Left lung (tissue), 10 donors: Measurements from ENCODE around the gene PPP4R3A. TPM values are rescaled to one million over a fixed set of nuclear protein-coding genes. Genes with fewer than 3 reads are reported as not detected.
A peak's percentile ranks its signal among the peaks of the same experiment; 100 is the strongest.

ENCODE experiments used
- ATAC-seq: fragments of 200-7000 bp; cut with Tn5 transposase; one replicate; pipeline ENCODE4 v1.9.1; 2020; ENCODE audit warnings: moderate library complexity
- DNase-seq, 4 donors: peaks; one replicate each; pipeline ENCODE4 v3.0.0-alpha.2; 2013 to 2020
- H3K27ac ChIP-seq, 2 donors: fragments of 200-600 bp; sonication (generic) in 1 of 2; one replicate each; pipeline versions ENCODE4 v1.5.0 to v1.8.0; 2020 to 2021
- H3K27me3 ChIP-seq, 2 donors: fragments of 200-600 bp; sonication (generic) in 1 of 2; one replicate each; pipeline versions ENCODE4 v1.5.0 to v1.8.0; 2020 to 2021
- H3K36me3 ChIP-seq, 2 donors: fragments of 200-600 bp; sonication (generic) in 1 of 2; one replicate each; pipeline versions ENCODE4 v1.5.0 to v1.8.0; 2020 to 2021
- H3K4me1 ChIP-seq, 2 donors: fragments of 200-600 bp; one replicate each; pipeline ENCODE4 v1.8.0; 2021
- H3K4me3 ChIP-seq, 2 donors: fragments of 200-600 bp; sonication (generic) in 1 of 2; one replicate each; pipeline versions ENCODE4 v1.5.0 to v1.8.0; 2020 to 2021; ENCODE audit warnings: mild to moderate bottlenecking in 1 of 2
- H3K9me3 ChIP-seq, 2 donors: fragments of 200-600 bp; sonication (generic) in 1 of 2; one replicate each; pipeline versions ENCODE4 v1.5.0 to v1.8.0; 2020 to 2021
- CTCF ChIP-seq, 2 donors: fragments of 200-600 bp; sonication (generic) in 1 of 2; IDR thresholded peaks; one replicate each; pipeline versions ENCODE4 v1.5.0 to v1.8.0; 2021; ENCODE audit warnings: antibody characterized with exemption in 2 of 2
- intact Hi-C, 2 donors: fragments of 100-400 bp; cut with DNase I; formaldehyde crosslinking; loops; one replicate each; pipeline versions ENCODE4 v1.11.2 to v1.14.2; 2022
- polyA plus RNA-seq, 6 donors: library from polyadenylated mRNA; unstranded; fragments of 120-200 nt; gene quantifications; one replicate each; pipeline ENCODE4 v1.2.1, GENCODE V29; 2013; ENCODE audit not compliant: insufficient read length in 6 of 6
- total RNA-seq, 2 donors: library from RNA; stranded (reverse); fragmentation: NEBNext Ultra II Directional; extraction: Animal tissue kit (Norgen Biotek cat#: 25700); gene quantifications; one replicate each; pipeline ENCODE4 v1.2.1, GENCODE V29; 2021
- donor health status: DM: no; HTN: yes; CAD: no.
- donor health status: DM: no; HTN: no; CAD: no.

Gene PPP4R3A
- total and polyA plus RNA-seq, 8 donors, result 68.8 to 125 (median 110) TPM

GRCh38 chr14:91493169-91493568 is 16.9 kb downstream of the PPP4R3A start:
- DNase-seq, result no peak
- Histone ChIP-seq H3K27ac (no peak overlapping the region), H3K4me1 (peaks cover 23 to 68% of the 10 kb centered on the region in 2 donors), H3K9me3 (no peaks in the 10 kb centered on the region), H3K4me3 (no peak overlapping the region), H3K36me3 (peaks cover 0 to 20% of the 10 kb centered on the region in 2 donors), H3K27me3 (no peaks in the 10 kb centered on the region)
- peak; percentile 33 for ATAC-seq
- TF ChIP-seq CTCF (IDR thresholded peaks at IDR 0.05), result no peak
- intact Hi-C loops, result no loop called here

GRCh38 chr14:91484744-91485143 is 25.4 kb downstream of the PPP4R3A start:
- intact Hi-C loops, result no loop called here
- ATAC-seq, result no peak
- peaks cover 0 to 91% of the 10 kb centered on the region in 2 donors for H3K36me3 ChIP-seq
- H3K27ac ChIP-seq, result no peak overlapping the region
- no peak overlapping the region for H3K4me3 ChIP-seq
- no peak for DNase-seq
- TF ChIP-seq CTCF (IDR thresholded peaks at IDR 0.05), result no peak
- no peaks in the 10 kb centered on the region for H3K9me3 ChIP-seq
- peaks cover 0 to 22% of the 10 kb centered on the region in 2 donors for H3K4me1 ChIP-seq
- H3K27me3 ChIP-seq, result no peaks in the 10 kb centered on the region

GRCh38 chr14:91484186-91484585 is 25.9 kb downstream of the PPP4R3A start:
- peaks cover 0 to 92% of the 10 kb centered on the region in 2 donors for H3K36me3 ChIP-seq
- DNase-seq (no peak), ATAC-seq (no peak)
- peaks cover 0 to 22% of the 10 kb centered on the region in 2 donors for H3K4me1 ChIP-seq
- H3K4me3 ChIP-seq, result no peak overlapping the region
- H3K27me3 ChIP-seq, result no peaks in the 10 kb centered on the region
- no peaks in the 10 kb centered on the region for H3K9me3 ChIP-seq
- TF ChIP-seq CTCF (IDR thresholded peaks at IDR 0.05), result no peak
- intact Hi-C loops, result no loop called here
- no peak overlapping the region for H3K27ac ChIP-seq

- no peak for TF ChIP-seq CTCF (IDR thresholded peaks at IDR 0.05)
- Histone ChIP-seq H3K9me3 (no peaks in the 10 kb centered on the region), H3K4me3 (no peak overlapping the region), H3K27ac (peak overlapping the region in 1 of 2 donors; percentile 50), H3K36me3 (peaks cover 0 to 92% of the 10 kb centered on the region in 2 donors), H3K27me3 (no peaks in the 10 kb centered on the region), H3K4me1 (peaks cover 0 to 28% of the 10 kb centered on the region in 2 donors)
- intact Hi-C loops, result no loop called here
- ATAC-seq (peak; percentile 71), DNase-seq (peak in 2 of 4 donors; percentile 70 to 84)
Observed at GRCh38 chr14:91482263-91483013, 27.7 kb downstream of the PPP4R3A start.

GRCh38 chr14:91477388-91477787 is 32.7 kb downstream of the PPP4R3A start:
- no peak for TF ChIP-seq CTCF (IDR thresholded peaks at IDR 0.05)
- Histone ChIP-seq H3K27ac (no peak overlapping the region), H3K9me3 (no peaks in the 10 kb centered on the region), H3K4me1 (peaks cover 0 to 17% of the 10 kb centered on the region in 2 donors), H3K27me3 (no peaks in the 10 kb centered on the region), H3K36me3 (peaks cover 0 to 97% of the 10 kb centered on the region in 2 donors), H3K4me3 (no peak overlapping the region)
- ATAC-seq (no peak), DNase-seq (no peak)
- intact Hi-C loops, result no loop called here
